A549 (cell line): ENCODE measurements around the gene HLA-A.

Source experiments
- CHD2 ChIP-seq: fragments of 150-350 bp; IDR thresholded peaks from 2 replicates; pipeline ENCODE4 v1.6.1; 2014; ENCODE audit warnings: low read length; ENCODE audit not compliant: partially characterized antibody
- CTCF ChIP-seq: fragments of >200 bp; sonication (Bioruptor Twin); formaldehyde crosslinking; IDR thresholded peaks from 3 replicates; pipeline ENCODE4 v1.5.1; 2016
- EP300 ChIP-seq, 2 experiments: fragments of >200 bp; sonication (Bioruptor Twin); formaldehyde crosslinking; IDR thresholded peaks; 2 replicates in 1 of 2; 3 replicates in 1 of 2; pipeline ENCODE4 v1.6.1; 2016 to 2017
- HOXB13 ChIP-seq: fragments of 250-450 bp; sonication (Bioruptor Pico); IDR thresholded peaks from 2 replicates; pipeline ENCODE4 v1.5.0; 2020; ENCODE audit warnings: low read depth, mild to moderate bottlenecking, moderate library complexity
- JUN ChIP-seq, 2 experiments: fragments of >200 bp; sonication (Bioruptor Twin); formaldehyde crosslinking; IDR thresholded peaks; 2 replicates in 1 of 2; 3 replicates in 1 of 2; pipeline ENCODE4 v1.6.1; 2016 to 2017
- NR3C1 ChIP-seq: fragments of >200 bp; sonication (Bioruptor Twin); formaldehyde crosslinking; IDR thresholded peaks from 3 replicates; pipeline ENCODE4 v1.6.1; 2017
- POLR2A ChIP-seq: IDR thresholded peaks from 2 replicates; pipeline ENCODE4 v1.6.1; 2012; ENCODE audit warnings: mild to moderate bottlenecking, low read length
- RAD21 ChIP-seq, 2 experiments: fragments of >200 bp in 1 of 2; sonication (Bioruptor Twin) in 1 of 2; formaldehyde crosslinking in 1 of 2; IDR thresholded peaks in 1 of 2; conservative IDR thresholded peaks in 1 of 2; 2 replicates in 1 of 2; 3 replicates in 1 of 2; pipeline ENCODE4 v1.6.1; 2012 to 2018; ENCODE audit warnings: inconsistent platforms in 1 of 2
- SMC3 ChIP-seq: fragments of >200 bp; sonication (Bioruptor Twin); formaldehyde crosslinking; IDR thresholded peaks from 3 replicates; pipeline ENCODE4 v1.6.1; 2018; ENCODE audit warnings: inconsistent platforms
- TP53 ChIP-seq: fragments of 250-450 bp; sonication (Bioruptor Pico); IDR thresholded peaks from 2 replicates; pipeline ENCODE4 v1.5.0; 2021; ENCODE audit warnings: mild to moderate bottlenecking, moderate library complexity
- ZFP36 ChIP-seq: fragments of 450-650 bp; IDR thresholded peaks from 2 replicates; pipeline ENCODE4 v1.6.1; 2014; ENCODE audit warnings: borderline replicate concordance; ENCODE audit not compliant: partially characterized antibody
- TF ChIP-seq, protein P1 (sequence below): IDR thresholded peaks from 2 replicates; pipeline ENCODE4 v1.6.1; 2012; ENCODE audit warnings: low read depth, borderline replicate concordance

GRCh38 chr6:29968905-29969304 lies 26.6 kb downstream of the HLA-A start:
- TF ChIP-seq CTCF (no peak), TP53 (CRISPR knock-in tag) (no peak), EP300 (IDR thresholded peaks at IDR 0.05) (no peak), POLR2A (no peak), NR3C1 (no peak), RAD21 (conservative IDR thresholded peaks at IDR 0.05 in 1 of 2, IDR thresholded peaks at IDR 0.05 in 1 of 2) (no peak), HOXB13 (no peak), ZFP36 (no peak), SMC3 (no peak), JUN (IDR thresholded peaks at IDR 0.05) (no peak), CHD2 (no peak)
- TF ChIP-seq, protein P1, sequence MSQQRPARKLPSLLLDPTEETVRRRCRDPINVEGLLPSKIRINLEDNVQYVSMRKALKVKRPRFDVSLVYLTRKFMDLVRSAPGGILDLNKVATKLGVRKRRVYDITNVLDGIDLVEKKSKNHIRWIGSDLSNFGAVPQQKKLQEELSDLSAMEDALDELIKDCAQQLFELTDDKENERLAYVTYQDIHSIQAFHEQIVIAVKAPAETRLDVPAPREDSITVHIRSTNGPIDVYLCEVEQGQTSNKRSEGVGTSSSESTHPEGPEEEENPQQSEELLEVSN = no peak
